HUES6 (cell line): ENCODE measurements around the gene MYO3B.

Source experiments
- H3K27ac ChIP-seq: 2 replicates; pipeline ENCODE4 v1.7.0; 2013; ENCODE audit warnings: low read depth, mild to moderate bottlenecking, low read length, inconsistent platforms
- H3K27me3 ChIP-seq: 2 replicates; pipeline ENCODE4 v1.6.1; 2013; ENCODE audit warnings: low read length; ENCODE audit not compliant: control insufficient read depth, insufficient read depth
- H3K36me3 ChIP-seq: 2 replicates; pipeline ENCODE4 v1.6.1; 2013; ENCODE audit warnings: low read length; ENCODE audit not compliant: control insufficient read depth, insufficient read depth
- H3K4me1 ChIP-seq: 2 replicates; pipeline ENCODE4 v1.6.1; 2013; ENCODE audit warnings: low read length; ENCODE audit not compliant: control insufficient read depth, insufficient read depth
- H3K4me3 ChIP-seq: 2 replicates; pipeline ENCODE4 v1.5.1; 2013; ENCODE audit warnings: low read depth, low read length
- H3K9ac ChIP-seq: one replicate; pipeline ENCODE4 v1.6.1; 2013; ENCODE audit warnings: mild to moderate bottlenecking, low read length
- H3K9me3 ChIP-seq: 2 replicates; pipeline ENCODE4 v1.6.1; 2013; ENCODE audit warnings: low read depth, low read length; ENCODE audit not compliant: control insufficient read depth, insufficient read depth

The MYO3B gene, protein sequence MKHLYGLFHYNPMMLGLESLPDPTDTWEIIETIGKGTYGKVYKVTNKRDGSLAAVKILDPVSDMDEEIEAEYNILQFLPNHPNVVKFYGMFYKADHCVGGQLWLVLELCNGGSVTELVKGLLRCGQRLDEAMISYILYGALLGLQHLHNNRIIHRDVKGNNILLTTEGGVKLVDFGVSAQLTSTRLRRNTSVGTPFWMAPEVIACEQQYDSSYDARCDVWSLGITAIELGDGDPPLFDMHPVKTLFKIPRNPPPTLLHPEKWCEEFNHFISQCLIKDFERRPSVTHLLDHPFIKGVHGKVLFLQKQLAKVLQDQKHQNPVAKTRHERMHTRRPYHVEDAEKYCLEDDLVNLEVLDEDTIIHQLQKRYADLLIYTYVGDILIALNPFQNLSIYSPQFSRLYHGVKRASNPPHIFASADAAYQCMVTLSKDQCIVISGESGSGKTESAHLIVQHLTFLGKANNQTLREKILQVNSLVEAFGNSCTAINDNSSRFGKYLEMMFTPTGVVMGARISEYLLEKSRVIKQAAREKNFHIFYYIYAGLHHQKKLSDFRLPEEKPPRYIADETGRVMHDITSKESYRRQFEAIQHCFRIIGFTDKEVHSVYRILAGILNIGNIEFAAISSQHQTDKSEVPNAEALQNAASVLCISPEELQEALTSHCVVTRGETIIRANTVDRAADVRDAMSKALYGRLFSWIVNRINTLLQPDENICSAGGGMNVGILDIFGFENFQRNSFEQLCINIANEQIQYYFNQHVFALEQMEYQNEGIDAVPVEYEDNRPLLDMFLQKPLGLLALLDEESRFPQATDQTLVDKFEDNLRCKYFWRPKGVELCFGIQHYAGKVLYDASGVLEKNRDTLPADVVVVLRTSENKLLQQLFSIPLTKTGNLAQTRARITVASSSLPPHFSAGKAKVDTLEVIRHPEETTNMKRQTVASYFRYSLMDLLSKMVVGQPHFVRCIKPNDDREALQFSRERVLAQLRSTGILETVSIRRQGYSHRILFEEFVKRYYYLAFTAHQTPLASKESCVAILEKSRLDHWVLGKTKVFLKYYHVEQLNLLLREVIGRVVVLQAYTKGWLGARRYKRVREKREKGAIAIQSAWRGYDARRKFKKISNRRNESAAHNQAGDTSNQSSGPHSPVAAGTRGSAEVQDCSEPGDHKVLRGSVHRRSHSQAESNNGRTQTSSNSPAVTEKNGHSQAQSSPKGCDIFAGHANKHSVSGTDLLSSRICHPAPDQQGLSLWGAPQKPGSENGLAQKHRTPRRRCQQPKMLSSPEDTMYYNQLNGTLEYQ (N-terminal part only)

DNA sequence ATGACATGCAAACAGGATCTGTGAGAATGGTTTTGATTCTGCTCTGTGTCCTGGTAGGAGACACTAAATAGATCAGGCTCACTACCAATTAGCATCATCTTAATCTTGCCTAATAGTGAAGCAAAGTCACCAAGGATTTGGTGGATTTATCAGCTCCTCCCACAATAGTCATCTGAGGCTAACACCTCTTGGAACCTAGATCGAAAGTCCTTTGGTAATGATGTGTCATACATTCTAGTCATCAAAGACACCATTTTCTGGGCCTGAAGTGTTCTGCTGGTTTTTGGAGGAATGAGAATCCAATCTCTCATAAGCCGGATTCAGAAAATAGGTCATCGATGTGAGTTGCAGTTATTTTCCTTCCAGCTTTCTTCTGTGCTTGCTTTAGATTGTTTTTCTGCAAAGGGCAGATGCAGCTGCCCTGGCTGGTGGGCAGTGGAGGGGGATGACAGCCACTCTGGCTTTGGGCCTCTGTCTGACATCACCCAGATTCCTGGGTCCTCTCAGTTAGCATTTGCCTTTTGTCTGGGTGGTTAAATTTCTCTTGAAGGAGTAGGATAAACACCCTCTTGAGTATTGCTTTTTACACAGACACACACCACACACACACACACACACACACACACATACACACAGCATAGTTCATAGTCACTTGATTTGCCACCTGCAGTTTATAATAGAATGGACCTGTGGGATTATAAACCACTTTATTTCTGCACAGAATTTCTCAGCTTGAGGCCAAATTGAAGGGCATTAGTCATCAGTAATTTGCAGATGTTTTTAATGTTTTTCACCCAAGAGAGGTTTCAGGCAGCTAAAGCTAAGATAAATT, at the start of gene MYO3B:
Gene MYO3B, plus strand, starts transcription at position 198 of the 832 bp plus-strand sequence. Its CDS starts 141 bp downstream, at position 339.
- H3K27me3 ChIP-seq: no peaks in the 10 kb centered on the region
- no peaks in the 10 kb centered on the region for H3K9me3 ChIP-seq
- no peaks in the 10 kb centered on the region for H3K36me3 ChIP-seq
- no peak within 1 kb of the TSS for H3K4me3 ChIP-seq
- H3K4me1 ChIP-seq: peaks cover 26% of the 10 kb centered on the region
- H3K27ac ChIP-seq: no peak within 1 kb of the TSS
- no peak within 1 kb of the TSS for H3K9ac ChIP-seq

GRCh38 chr2:170139276-170139967, 38.5 kb upstream of the MYO3B start:
- Histone ChIP-seq H3K9me3 (peaks cover 3% of the 10 kb centered on the region), H3K27ac (no peak overlapping the region), H3K36me3 (no peaks in the 10 kb centered on the region), H3K4me1 (no peaks in the 10 kb centered on the region; the same call in 1 of the 2 replicates), H3K9ac (no peak overlapping the region), H3K27me3 (no peaks in the 10 kb centered on the region), H3K4me3 (no peak overlapping the region)

- Histone ChIP-seq H3K36me3 (no peaks in the 10 kb centered on the region), H3K4me1 (peaks cover 1% of the 10 kb centered on the region), H3K4me3 (no peak overlapping the region), H3K27me3 (no peaks in the 10 kb centered on the region), H3K9me3 (no peaks in the 10 kb centered on the region), H3K9ac (no peak overlapping the region), H3K27ac (no peak overlapping the region)
Observed at GRCh38 chr2:170140561-170140960, 37.4 kb upstream of the MYO3B start.

GRCh38 chr2:170141865-170142264, 36.1 kb upstream of the MYO3B start:
- peaks cover 3% of the 10 kb centered on the region for H3K4me1 ChIP-seq
- H3K4me3 ChIP-seq: no peak overlapping the region
- no peak overlapping the region for H3K27ac ChIP-seq
- no peak overlapping the region for H3K9ac ChIP-seq
- H3K36me3 ChIP-seq: no peaks in the 10 kb centered on the region
- H3K27me3 ChIP-seq: no peaks in the 10 kb centered on the region
- no peaks in the 10 kb centered on the region for H3K9me3 ChIP-seq

GRCh38 chr2:170142502-170142901, 35.4 kb upstream of the MYO3B start:
- H3K9me3 ChIP-seq: peaks cover 1% of the 10 kb centered on the region; the same call in 1 of the 2 replicates
- no peak overlapping the region for H3K27ac ChIP-seq
- peaks cover 3% of the 10 kb centered on the region for H3K4me1 ChIP-seq
- H3K36me3 ChIP-seq: no peaks in the 10 kb centered on the region
- no peak overlapping the region for H3K4me3 ChIP-seq
- no peak overlapping the region for H3K9ac ChIP-seq
- H3K27me3 ChIP-seq: no peaks in the 10 kb centered on the region

- 0 out of 2 replicates have a peak, but pooled peaks cover 2% of the 10 kb centered on the region for H3K36me3 ChIP-seq
- H3K4me1 ChIP-seq: peaks cover 3% of the 10 kb centered on the region
- peaks cover 8% of the 10 kb centered on the region; the same call in 1 of the 2 replicates for H3K9me3 ChIP-seq
- no peak overlapping the region for H3K27ac ChIP-seq
- H3K27me3 ChIP-seq: no peaks in the 10 kb centered on the region
- no peak overlapping the region for H3K9ac ChIP-seq
- no peak overlapping the region for H3K4me3 ChIP-seq
Observed at GRCh38 chr2:170143045-170143717, 34.8 kb upstream of the MYO3B start.

DNA sequence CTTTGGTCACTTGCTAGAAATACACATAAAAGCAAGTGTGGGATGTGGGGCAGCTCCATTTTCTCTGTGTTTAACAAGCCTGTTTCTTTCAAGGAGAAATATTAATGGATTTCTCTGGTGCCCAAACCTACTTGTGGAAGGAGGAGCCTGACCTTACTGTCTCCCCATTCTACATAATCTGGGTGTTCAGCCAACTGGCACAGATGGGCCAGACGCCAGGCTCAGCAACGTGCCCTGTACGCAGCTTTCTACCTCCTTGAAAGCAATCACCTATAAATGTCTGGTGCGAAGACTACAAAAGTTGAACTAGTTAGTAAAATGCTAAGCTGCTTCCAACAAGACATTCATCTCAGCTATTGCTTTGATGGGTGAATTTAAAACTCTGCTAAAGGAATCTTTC, 33.2 kb upstream of the MYO3B start:
- Histone ChIP-seq H3K9ac (no peak overlapping the region), H3K27me3 (no peaks in the 10 kb centered on the region), H3K4me1 (peaks cover 3% of the 10 kb centered on the region), H3K9me3 (peaks cover 10% of the 10 kb centered on the region; the same call in 1 of the 2 replicates), H3K4me3 (no peak overlapping the region), H3K27ac (no peak overlapping the region), H3K36me3 (0 out of 2 replicates have a peak, but pooled peaks cover 2% of the 10 kb centered on the region)

DNA sequence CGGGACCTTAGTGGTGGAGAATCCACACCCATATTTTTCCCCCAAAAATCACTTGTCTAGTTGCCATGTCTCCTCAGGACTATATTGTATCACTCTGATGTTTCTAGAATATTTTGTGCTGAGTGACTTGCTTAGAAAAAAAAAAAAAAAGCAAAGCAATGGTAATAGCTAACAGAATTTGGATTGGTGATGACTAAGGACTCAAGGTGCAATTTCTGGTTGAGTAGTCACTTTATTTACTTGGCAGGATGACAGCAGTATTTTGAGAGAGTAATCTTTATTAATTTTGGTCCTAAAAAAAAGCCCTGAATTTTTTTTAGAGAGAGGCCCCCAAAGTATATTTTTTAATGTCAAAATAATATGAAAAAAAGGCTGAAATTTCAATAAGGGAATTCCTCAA, 32.8 kb upstream of the MYO3B start:
- no peak overlapping the region for H3K4me3 ChIP-seq
- H3K9ac ChIP-seq: no peak overlapping the region
- H3K9me3 ChIP-seq: peaks cover 10% of the 10 kb centered on the region; the same call in 1 of the 2 replicates
- H3K4me1 ChIP-seq: peaks cover 3% of the 10 kb centered on the region
- no peak overlapping the region for H3K27ac ChIP-seq
- H3K27me3 ChIP-seq: no peaks in the 10 kb centered on the region
- 0 out of 2 replicates have a peak, but pooled peaks cover 2% of the 10 kb centered on the region for H3K36me3 ChIP-seq

DNA sequence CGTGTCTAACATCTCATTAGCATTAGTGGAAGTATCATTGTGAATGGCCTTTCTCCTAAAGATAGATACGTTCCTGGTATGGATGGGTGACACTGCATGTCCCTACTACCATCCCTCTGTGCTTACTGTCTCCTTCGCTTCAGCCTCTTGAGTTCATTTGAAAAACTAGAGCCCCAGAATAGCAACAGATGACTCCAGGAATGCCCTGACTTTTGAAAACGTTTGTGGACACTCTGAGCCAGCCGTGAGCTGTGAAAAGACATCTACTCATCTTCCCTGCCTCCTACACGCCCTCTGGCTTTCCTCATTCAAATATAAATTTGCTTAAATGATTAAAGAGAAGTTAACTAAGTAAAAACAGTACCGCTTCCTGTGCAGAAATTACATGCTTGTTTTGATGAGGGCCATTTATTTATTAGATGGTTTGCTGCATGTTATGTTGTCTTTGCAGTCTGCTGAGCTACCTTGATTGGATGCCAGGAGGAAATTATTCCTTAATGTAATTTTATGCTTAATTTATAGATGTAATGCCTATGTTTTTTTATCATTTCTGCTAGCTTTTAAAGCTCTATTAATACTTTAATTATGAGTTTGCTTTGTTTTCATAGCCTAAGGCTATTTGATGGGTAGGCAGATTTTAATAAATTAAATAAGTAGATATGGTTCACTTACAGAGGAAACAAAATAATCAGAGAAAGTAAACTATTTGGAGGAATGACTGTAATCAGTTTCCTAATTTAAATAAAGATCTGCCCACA, 32.1 kb upstream of the MYO3B start:
- H3K9ac ChIP-seq: no peak overlapping the region
- no peak overlapping the region for H3K4me3 ChIP-seq
- H3K9me3 ChIP-seq: peaks cover 10% of the 10 kb centered on the region; the same call in 1 of the 2 replicates
- H3K27ac ChIP-seq: no peak overlapping the region
- H3K27me3 ChIP-seq: no peaks in the 10 kb centered on the region
- 0 out of 2 replicates have a peak, but pooled peaks cover 2% of the 10 kb centered on the region for H3K36me3 ChIP-seq
- peaks cover 3% of the 10 kb centered on the region for H3K4me1 ChIP-seq
